ENCODE results near the gene CST6. TPM values are rescaled to one million over a fixed set of nuclear protein-coding genes. Genes with fewer than 3 reads are reported as not detected.
A peak's percentile ranks its signal among the peaks of the same experiment; 100 is the strongest.

CST6 gene
- total and polyA plus RNA-seq, 7 donors, result 0.13 to 18.7 (median 0.47) TPM; not detected in 2

DNA sequence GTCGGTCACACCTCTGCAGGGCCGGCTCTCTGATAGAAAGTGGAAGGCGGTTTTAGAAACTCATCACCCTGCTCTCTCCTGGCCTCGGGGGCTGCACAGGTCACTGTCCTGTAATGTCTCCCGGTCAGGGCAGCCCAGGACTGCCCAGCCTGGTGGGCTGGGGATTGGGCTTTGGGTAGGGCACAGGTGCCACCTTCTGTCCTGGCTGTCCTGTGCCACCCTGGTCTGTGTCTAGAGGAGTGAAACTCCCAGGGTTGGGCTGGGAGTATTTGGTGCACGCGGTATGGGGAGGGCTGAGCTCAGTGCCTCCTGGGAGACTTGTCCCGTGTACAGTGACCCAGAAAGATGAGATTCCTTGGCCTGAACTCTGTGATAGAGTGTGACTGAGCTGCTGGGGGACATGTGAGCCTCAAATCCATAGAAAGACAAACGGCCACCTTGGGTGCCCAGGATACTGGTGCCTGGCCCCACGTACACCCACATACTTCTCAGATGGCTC lies 32.5 kb upstream of the CST6 start:
- Histone ChIP-seq H3K4me3 (no peak overlapping the region), H3K27ac (no peak overlapping the region), H3K9me3 (no peaks in the 10 kb centered on the region), H3K36me3 (ENCODE audit: insufficient read depth in 1 of 2, low read depth in 1 of 2) (peaks cover 8 to 57% of the 10 kb centered on the region in 2 donors), H3K27me3 (ENCODE audit: insufficient read depth in 3 of 3, low read length in 2 of 3) (no peaks in the 10 kb centered on the region), H3K4me1 (no peaks in the 10 kb centered on the region)
- 63 to 77% (median 65%) methylated on average over 10 of the region's 10 CpGs for WGBS, 3 donors
- TF ChIP-seq, protein P1, sequence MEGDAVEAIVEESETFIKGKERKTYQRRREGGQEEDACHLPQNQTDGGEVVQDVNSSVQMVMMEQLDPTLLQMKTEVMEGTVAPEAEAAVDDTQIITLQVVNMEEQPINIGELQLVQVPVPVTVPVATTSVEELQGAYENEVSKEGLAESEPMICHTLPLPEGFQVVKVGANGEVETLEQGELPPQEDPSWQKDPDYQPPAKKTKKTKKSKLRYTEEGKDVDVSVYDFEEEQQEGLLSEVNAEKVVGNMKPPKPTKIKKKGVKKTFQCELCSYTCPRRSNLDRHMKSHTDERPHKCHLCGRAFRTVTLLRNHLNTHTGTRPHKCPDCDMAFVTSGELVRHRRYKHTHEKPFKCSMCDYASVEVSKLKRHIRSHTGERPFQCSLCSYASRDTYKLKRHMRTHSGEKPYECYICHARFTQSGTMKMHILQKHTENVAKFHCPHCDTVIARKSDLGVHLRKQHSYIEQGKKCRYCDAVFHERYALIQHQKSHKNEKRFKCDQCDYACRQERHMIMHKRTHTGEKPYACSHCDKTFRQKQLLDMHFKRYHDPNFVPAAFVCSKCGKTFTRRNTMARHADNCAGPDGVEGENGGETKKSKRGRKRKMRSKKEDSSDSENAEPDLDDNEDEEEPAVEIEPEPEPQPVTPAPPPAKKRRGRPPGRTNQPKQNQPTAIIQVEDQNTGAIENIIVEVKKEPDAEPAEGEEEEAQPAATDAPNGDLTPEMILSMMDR (IDR thresholded peaks at IDR 0.05), result no peak
- ATAC-seq (peak; percentile 19 to 57 (median 24)), DNase-seq (no peak)
- intact Hi-C loops (cut with DNase I), result no loop called here

DNA sequence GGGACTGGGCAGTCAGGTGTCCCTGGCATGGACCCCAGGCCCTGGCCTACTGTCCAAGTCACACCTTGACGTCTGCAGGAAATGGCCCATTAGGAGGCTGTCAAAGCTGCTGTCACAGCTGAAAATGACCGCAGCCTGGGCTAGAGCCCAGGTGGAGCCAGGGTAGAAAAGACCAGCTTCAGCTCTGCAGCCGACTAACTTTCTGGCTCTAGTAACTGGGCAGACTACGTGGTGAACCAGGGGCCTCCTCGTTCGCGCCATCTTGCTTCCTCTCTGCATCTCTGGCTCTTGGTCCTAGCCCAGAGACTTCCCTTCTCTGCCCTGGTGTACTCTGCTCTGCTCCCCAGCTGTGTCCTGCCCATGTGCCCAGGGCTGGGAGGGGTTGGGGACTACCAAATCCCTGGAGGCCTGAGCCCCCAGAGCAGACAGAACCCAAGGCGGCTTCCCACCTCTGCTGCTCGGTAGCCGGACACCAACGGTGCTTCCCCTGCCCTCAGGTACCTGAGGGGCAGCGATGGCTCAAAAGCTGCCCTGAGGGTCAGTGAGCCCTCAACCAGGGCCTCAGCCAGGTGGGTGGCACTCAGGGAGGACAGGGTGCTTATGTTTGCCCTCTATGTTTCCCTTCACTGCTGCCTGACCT lies 30.6 kb upstream of the CST6 start:
- Histone ChIP-seq H3K27ac (no peak overlapping the region), H3K27me3 (ENCODE audit: insufficient read depth in 3 of 3, low read length in 2 of 3) (no peaks in the 10 kb centered on the region), H3K36me3 (ENCODE audit: insufficient read depth in 1 of 2, low read depth in 1 of 2) (peaks cover 8 to 41% of the 10 kb centered on the region in 2 donors), H3K4me1 (no peaks in the 10 kb centered on the region), H3K9me3 (no peaks in the 10 kb centered on the region), H3K4me3 (no peak overlapping the region)
- ATAC-seq (peak in 3 of 4 donors; percentile 10 to 68 (median 47)), DNase-seq (no peak)
- 60 to 72% (median 70%) methylated on average over 12 of the region's 12 CpGs for WGBS, 3 donors
- intact Hi-C loops (cut with DNase I), result no loop called here
- TF ChIP-seq, protein P1 (IDR thresholded peaks at IDR 0.05), result no peak

DNA sequence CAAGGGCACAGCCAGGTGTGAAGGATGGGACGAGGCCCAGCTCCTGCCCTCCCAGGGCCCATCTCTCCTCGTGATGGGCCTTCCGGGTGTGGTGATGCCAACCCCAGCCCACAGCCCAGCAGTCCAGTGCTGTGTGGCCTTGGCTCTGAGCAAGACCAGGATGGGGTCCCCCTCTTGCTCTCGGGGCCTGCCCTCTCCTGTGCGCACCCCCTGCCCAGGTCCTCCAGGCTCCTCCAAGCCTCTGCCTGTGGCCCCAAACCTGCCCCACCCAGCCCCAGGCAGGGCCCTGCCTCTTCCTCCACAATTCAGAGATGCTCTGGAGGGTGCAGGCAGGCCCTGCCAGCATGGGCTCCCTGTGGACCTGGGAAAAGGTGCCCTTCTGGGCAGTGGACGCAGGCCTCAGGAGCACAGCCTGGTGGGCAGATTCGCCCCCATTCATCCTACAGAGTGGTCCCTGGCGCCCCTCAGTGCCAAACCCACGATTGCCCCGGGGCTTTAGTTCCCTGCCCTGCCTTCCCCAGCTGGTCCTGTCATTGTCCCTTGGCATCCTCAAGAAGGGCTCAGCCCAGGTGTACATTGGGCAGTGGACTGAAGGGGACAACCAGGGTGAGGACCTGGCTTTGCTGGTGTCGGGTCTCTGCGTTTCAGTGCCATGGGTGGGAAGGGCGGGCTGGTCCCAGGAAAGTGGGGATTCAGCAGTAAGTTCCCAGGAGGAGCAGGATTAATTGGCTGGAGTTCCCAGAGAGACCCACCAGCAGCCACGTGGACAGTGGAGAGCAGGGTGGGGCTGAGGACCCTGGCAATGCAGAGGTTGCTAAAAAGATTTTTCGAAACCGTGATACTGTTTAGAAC lies 29.6 kb upstream of the CST6 start:
- Histone ChIP-seq H3K4me3 (no peak overlapping the region), H3K4me1 (no peaks in the 10 kb centered on the region), H3K27ac (no peak overlapping the region), H3K27me3 (ENCODE audit: insufficient read depth in 3 of 3, low read length in 2 of 3) (no peaks in the 10 kb centered on the region), H3K9me3 (no peaks in the 10 kb centered on the region), H3K36me3 (ENCODE audit: insufficient read depth in 1 of 2, low read depth in 1 of 2) (peaks cover 8 to 31% of the 10 kb centered on the region in 2 donors)
- DNase-seq (no peak), ATAC-seq (peak in 3 of 4 donors; percentile 4 to 19 (median 6))
- 64 to 68% (median 65%) methylated on average over 15 to 16 of the region's 16 CpGs for WGBS, 3 donors
- intact Hi-C loops (cut with DNase I), result no loop called here
- TF ChIP-seq, protein P1 (IDR thresholded peaks at IDR 0.05), result no peak

DNA sequence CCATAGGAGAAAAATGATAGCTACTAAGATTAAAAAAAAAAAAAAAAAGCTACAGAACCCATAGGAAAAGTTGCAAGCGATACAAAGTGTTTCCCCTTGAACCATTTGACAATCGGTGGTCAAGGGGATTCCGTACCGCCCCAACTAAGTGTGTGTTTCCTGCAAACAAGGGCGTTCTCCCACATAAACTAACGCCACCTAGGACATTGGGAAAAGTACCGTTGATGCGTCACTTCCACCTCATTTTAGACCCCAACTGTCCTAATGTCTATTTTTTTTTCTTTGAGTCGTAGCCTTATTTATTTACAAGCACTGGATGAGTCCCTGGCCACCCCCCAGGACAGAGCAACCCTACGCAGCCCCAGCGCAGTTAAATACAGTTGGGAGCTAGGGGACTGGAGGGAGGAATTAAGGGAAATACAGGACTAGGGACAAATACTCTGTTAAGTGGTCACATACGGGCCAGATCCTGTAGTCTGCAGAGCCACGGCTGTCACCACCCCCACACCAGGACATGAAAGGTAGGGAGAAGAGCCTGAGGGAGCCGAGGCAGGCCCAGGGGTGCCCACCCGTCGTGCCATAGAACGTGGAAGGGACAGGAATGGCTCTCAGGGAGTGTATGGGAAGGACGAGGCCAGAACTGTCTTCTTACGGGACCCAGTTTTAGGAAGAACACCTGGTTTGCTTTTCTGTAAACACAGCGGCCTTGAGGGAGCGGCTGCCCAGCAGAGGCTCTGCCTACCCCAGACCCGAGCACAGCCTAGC lies 28.8 kb upstream of the CST6 start:
- TF ChIP-seq, protein P1 (IDR thresholded peaks at IDR 0.05), result no peak
- H3K36me3 ChIP-seq (ENCODE audit: insufficient read depth in 1 of 2, low read depth in 1 of 2), result peaks cover 5 to 23% of the 10 kb centered on the region in 2 donors
- H3K4me3 ChIP-seq, result no peak overlapping the region
- no peaks in the 10 kb centered on the region for H3K27me3 ChIP-seq (ENCODE audit: insufficient read depth in 3 of 3, low read length in 2 of 3)
- no peaks in the 10 kb centered on the region for H3K4me1 ChIP-seq
- no peak overlapping the region for H3K27ac ChIP-seq
- intact Hi-C loops (cut with DNase I), result no loop called here
- WGBS, 3 donors, result 66 to 72% (median 69%) methylated on average over 22 of the region's 22 CpGs
- no peaks in the 10 kb centered on the region for H3K9me3 ChIP-seq
- ATAC-seq (peak in 1 of 4 donors; percentile 13), DNase-seq (no peak)

All from psoas muscle (tissue), 8 donors.